Measurements from ENCODE around the gene RBM34.
"Not testable (repeated sequence)": the region's sequence is repeated elsewhere in the genome, so short reads cannot be mapped to it uniquely, and the experiment has no call there.

- not testable (repeated sequence) for TF ChIP-seq EZH2 (IDR thresholded peaks at IDR 0.05; ENCODE audit: borderline replicate concordance); CTCF (IDR thresholded peaks at IDR 0.05; ENCODE audit: poor library complexity); EZH2phosphoT487 (IDR thresholded peaks at IDR 0.05; ENCODE audit: low read depth, severe bottlenecking, unreplicated experiment)
Observed at GRCh38 chr1:235085411-235086117, 75.5 kb downstream of the RBM34 start.

Data from hepatocyte (in vitro differentiated cells).